ENCODE results near the gene ZFPM1.

Gene ZFPM1

GRCh38 chr16:88577166-88577565, 124.1 kb downstream of the ZFPM1 start:
- no peak for DNase-seq

GRCh38 chr16:88578446-88579313, 125.6 kb downstream of the ZFPM1 start:
- DNase-seq = no peak

- no peak for DNase-seq
Observed at GRCh38 chr16:88580371-88580770, 127.3 kb downstream of the ZFPM1 start.

GRCh38 chr16:88581033-88581432, 128.0 kb downstream of the ZFPM1 start:
- no peak for DNase-seq

GRCh38 chr16:88582912-88583575, 130.0 kb downstream of the ZFPM1 start:
- DNase-seq = no peak

GRCh38 chr16:88584676-88585075, 131.6 kb downstream of the ZFPM1 start:
- no peak for DNase-seq

- no peak for DNase-seq
Observed at GRCh38 chr16:88585269-88585668, 132.2 kb downstream of the ZFPM1 start.

GRCh38 chr16:88585927-88586581, 133.0 kb downstream of the ZFPM1 start:
- no peak for DNase-seq

Measured in stimulated activated CD4-positive, alpha-beta T cell treated with anti-CD3 and anti-CD28 coated beads, Interleukin-4, amount 100 ng/mL, for 24 hours (primary cell).